CD4-positive, alpha-beta T cell treated with Interleukin-15 for 4 hours (primary cell): ENCODE measurements around the gene COL23A1.
"Not testable (repeated sequence)": the region's sequence is repeated elsewhere in the genome, so short reads cannot be mapped to it uniquely, and the experiment has no call there.

Source experiments
- DNase-seq: peaks from one replicate; pipeline ENCODE4 v3.0.0-alpha.2; 2020; ENCODE audit warnings: low spot score

COL23A1 gene

GRCh38 chr5:178206166-178207101 is 383.8 kb downstream of the COL23A1 start:
- peak; percentile 7 for DNase-seq

DNA sequence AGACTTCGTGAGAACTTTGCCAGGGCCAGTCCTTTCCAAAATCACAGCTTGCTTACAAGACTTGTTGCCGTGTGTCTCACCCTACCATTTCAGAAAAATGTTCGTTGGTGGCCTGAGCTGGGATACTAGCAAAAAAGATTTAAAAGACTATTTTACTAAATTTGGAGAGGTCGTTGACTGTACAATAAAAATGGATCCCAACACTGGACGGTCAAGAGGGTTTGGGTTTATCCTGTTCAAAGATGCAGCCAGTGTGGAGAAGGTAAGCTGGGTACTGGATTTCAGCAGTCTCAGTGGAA is 384.5 kb downstream of the COL23A1 start:
- DNase-seq, result no peak

- peak; percentile 71 for DNase-seq
These were observed 385.1 kb downstream of the COL23A1 start for GRCh38 chr5:178204935-178205748.

DNA sequence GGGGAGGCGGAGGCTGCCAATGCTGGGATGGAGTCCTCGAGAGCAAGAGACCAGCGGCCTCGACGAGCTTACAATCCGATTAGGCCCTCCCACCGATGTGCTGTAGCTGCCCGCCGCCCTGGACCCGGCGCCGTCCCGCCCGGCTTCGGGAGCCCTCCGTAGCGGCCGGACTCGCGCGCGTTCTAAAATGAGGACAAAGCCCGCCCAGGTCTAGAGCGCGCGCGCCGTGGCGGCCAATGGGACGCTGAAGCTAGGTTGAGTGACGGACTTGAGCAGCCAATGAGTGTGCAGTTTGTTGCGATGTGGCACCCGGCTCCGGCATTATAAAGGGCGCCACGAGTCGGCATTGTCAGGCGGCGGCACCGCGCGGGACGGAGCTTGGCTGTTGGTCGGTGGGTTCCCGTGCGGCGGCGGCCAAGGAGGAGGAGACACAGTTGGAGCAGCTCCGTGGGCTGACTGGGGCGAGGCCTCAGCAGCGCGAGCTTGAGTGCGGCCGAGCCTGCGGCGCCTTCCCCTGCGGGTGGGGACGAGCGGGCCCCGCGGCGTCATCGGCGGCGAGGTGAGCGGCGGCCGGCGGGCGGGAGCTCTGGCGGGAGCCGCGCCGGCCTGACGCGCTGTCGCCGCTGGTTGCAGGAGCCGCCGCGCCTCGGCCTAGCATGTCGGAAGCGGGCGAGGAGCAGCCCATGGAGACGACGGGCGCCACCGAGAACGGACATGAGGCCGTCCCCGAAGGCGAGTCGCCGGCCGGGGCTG is 385.8 kb downstream of the COL23A1 start, which contains the start of gene HNRNPAB:
HNRNPAB (plus strand) TSS at position 352 of the 753 bp plus-strand sequence; CDS start at position 657, 305 bp downstream.
- DNase-seq, result peak; percentile 95

- DNase-seq, result no peak
These were observed 386.5 kb downstream of the COL23A1 start for GRCh38 chr5:178203670-178204181.

DNA sequence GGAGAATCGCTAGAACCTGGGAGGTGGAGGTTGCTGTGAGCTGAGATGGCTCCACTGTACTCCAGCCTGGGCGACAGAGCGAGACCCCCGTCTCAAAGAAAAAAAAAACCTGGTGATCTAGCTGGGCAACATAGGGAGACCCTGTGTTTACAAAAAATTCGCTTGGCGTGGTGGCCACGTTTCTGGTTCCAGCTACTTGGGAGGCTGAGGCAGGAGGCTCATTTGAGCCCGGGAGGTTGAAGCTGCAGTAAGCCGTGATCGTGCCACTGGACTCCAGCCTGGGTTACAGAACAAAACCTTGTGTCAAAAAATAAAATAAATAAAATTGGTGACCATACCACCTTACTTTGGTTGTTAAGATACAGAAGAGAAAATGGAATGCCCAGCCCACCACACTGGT is 387.7 kb downstream of the COL23A1 start:
- no peak for DNase-seq

GRCh38 chr5:178201927-178202235 is 388.3 kb downstream of the COL23A1 start:
- DNase-seq, result no peak

DNA sequence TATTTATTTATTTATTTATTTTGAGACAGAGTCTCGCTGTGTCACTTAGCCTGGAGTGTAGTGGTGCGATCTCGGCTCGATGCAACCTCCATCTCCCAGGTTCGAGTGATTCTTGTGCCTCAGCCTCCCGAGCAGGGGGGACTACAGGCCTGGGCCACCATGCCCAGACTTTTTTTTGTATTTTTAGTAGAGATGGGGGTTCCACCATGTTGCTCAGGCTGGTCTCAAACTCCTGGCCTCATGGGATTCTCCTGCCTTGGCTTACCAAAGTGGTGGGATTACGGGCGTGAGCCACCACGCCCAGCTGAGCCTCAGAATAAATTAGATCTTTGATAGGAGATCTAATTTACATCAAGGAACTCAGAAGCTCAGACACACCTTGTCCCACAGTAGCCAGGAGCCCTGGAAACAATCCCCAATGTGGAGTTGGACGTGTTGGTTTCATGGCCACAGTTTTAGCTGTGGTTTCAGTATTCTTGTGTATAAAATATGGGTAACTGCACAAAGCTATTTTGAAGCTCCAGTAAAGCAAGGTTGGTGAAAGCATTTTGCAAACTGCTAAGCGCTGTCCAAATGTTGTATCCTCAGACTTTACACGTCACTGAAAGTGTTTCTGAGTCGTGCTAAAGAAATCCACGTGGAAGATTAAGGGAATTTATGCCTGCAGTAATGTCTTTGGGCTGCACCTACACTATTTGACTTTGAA is 388.8 kb downstream of the COL23A1 start:
- no peak for DNase-seq

DNA sequence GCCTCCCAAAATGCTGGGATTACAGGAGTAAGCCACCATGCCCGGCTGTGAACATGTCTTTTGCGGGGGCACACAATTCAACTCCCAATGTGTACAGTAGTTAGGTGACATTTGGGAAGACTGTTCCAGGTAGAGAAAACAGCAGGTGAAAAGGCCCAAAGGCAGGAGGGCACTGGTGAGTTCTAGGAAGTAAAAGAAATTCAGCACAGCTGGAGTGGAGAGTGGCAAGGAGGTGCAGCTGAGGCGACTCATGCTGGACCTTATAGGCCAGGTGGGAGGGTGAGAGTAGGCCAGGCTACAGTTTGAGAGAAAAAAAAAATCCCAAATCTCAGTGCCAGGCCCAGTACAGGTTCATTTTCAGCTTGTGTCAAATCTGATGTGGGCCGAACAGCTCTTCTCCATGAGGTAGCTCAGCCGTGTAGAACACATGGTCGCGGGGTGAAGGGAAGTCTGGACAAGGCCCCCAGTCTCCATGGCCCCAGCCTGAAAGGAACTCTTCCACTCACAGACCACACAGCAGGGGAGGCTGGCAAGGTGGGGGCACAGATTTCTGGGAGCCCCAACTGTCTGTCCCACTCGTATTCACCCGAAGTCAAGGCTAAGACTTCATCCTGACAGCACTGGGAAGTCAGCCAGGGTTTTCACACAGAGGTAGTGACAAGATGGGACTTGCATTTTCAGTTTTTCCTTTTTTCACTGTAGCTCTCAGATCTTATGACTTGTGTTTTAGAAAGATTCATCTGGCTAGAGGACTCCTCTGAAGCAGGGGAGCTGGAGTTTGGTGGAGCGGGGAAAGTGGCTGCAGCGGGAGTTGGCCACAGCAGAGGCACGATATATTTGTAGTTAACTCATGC is 390.4 kb downstream of the COL23A1 start:
- DNase-seq, result no peak

- no peak for DNase-seq
These were observed 391.5 kb downstream of the COL23A1 start for GRCh38 chr5:178198706-178199105.

- not testable (repeated sequence) for DNase-seq
These were observed 392.0 kb downstream of the COL23A1 start for GRCh38 chr5:178198151-178198550.

- no peak for DNase-seq
These were observed 393.2 kb downstream of the COL23A1 start for GRCh38 chr5:178196986-178197385.

DNA sequence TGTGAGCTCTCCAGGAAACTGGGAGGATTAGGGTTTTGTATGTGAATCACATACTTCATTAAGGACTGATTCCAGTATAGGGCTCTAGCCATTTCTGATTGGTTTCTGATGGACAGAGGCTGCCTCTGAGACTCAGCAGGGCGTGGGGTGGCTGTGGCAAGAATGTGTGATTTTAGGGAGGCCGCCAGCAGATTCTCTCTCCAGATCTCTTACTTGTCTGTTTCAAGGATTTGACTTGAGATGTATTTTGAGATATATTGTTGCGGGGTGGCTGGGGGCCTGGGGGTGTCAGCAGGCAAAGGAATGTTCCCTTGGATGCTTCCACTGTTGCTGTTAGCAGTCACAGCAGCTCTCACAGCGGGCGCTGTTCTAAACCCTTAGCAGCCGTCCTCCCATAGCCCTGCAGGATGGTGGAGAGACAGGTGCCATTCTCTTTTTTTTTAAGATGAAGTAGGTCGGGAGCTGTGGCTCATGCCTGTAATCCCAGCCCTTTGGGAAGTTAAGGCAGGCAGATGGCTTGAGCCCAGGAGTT is 393.8 kb downstream of the COL23A1 start:
- no peak for DNase-seq

GRCh38 chr5:178194026-178194425 is 396.2 kb downstream of the COL23A1 start:
- DNase-seq, result no peak

GRCh38 chr5:178193251-178193809 is 396.9 kb downstream of the COL23A1 start:
- no peak for DNase-seq

- no peak for DNase-seq
These were observed 397.4 kb downstream of the COL23A1 start for GRCh38 chr5:178192787-178193186.

DNA sequence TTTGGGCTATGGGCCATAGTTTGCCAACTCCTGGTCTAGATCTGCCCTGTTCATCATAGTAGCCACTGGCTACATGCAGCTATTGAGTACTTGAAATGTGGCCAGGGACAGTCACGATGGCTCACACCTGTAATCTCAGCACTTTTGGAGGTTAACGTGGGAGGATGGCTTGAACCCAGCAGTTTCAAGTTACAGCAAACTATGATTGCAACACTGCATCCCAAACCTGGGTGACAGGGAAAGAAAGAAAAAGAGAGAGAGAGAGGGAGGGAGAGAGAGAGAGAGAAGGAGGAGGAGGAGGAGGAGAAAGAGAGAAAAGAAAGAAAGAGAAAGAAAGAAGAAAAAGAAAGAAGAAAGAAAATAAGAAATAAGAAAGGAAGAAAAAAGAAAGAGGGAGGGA is 397.9 kb downstream of the COL23A1 start:
- DNase-seq, result no peak

DNA sequence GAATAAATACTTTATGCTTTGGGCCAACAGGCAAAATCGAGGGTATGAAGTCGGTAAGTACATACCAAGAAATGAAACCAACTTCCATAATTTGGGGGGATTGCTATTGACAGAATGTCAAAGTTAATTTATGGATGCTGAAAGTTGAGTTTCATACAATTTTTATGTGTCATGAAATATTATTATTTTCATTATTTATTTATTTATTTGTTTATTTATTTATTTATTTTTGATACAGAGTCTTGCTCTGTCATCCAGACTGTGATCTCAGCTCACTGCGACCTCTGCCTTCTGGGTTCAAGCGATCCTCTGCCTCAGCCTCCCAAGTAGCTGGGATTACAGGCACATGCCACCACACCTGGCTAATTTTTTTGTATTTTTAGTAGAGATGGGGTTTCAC is 398.5 kb downstream of the COL23A1 start:
- no peak for DNase-seq

GRCh38 chr5:178189433-178189832 is 400.8 kb downstream of the COL23A1 start:
- no peak for DNase-seq
